Ectodermal cell (in vitro differentiated cells): ENCODE results near the gene PRIMPOL.

Source experiments
- H3K27ac ChIP-seq: 2 replicates; pipeline ENCODE4 v1.7.0; 2013; ENCODE audit warnings: mild to moderate bottlenecking, low read depth, low read length; ENCODE audit not compliant: insufficient read depth, poor library complexity, severe bottlenecking
- H3K27me3 ChIP-seq: 2 replicates; pipeline ENCODE4 v1.7.0; 2013; ENCODE audit warnings: mild to moderate bottlenecking, low read length; ENCODE audit not compliant: insufficient read depth, control insufficient read depth, poor library complexity, severe bottlenecking
- H3K36me3 ChIP-seq: one replicate; pipeline ENCODE4 v1.7.0; 2013; ENCODE audit warnings: low read length; ENCODE audit not compliant: control insufficient read depth, insufficient read depth
- H3K4me1 ChIP-seq: one replicate; pipeline ENCODE4 v1.7.0; 2013; ENCODE audit warnings: low read length; ENCODE audit not compliant: control insufficient read depth, insufficient read depth
- H3K4me3 ChIP-seq: 2 replicates; pipeline ENCODE4 v1.7.0; 2013; ENCODE audit warnings: low read depth, low read length, control low read depth; ENCODE audit not compliant: insufficient read depth
- H3K9me3 ChIP-seq: 2 replicates; pipeline ENCODE4 v1.7.0; 2013; ENCODE audit warnings: mild to moderate bottlenecking, low read length, moderate library complexity; ENCODE audit not compliant: control insufficient read depth
- WGBS, 2 experiments: methylation state at CpG; one replicate each; pipeline ENCODE4 v1.1.7; 2013; ENCODE audit warnings: missing lambda C conversion rate in 2 of 2; 5-methylcytosine and 5-hydroxymethylcytosine counted together

Gene PRIMPOL

GRCh38 chr4:184664445-184665210, 15.1 kb downstream of the PRIMPOL start:
- 64 to 69% methylated on average over 6 of the region's 6 CpGs for WGBS, 2 experiments
- no peaks in the 10 kb centered on the region for H3K9me3 ChIP-seq
- H3K27me3 ChIP-seq = no peaks in the 10 kb centered on the region
- no peak overlapping the region for H3K4me3 ChIP-seq
- peaks cover 9% of the 10 kb centered on the region for H3K36me3 ChIP-seq
- no peaks in the 10 kb centered on the region for H3K4me1 ChIP-seq
- H3K27ac ChIP-seq = no peak overlapping the region

DNA sequence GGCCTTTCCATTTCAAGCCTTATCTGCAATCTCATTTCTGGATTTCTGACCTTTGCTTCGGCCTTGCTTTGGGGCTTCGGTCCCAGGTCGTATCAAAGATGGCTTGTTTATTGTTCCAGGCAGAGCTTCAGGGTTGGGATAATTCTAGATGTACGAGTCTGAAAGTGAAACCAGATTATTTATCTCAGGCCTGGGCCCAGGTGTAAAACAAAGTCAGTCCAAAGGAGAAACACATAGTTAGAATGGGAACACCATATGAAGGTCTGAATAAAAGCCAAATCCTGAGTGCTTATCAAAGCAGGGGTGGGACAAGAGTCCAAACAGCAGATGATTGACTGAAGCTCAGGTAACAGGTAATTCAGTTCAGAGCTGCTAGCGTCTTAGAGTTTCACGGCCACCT, 17.1 kb downstream of the PRIMPOL start:
- no peak overlapping the region for H3K27ac ChIP-seq
- 93 to 96% methylated on average over 6 of the region's 6 CpGs for WGBS, 2 experiments
- H3K36me3 ChIP-seq = peaks cover 5% of the 10 kb centered on the region
- H3K9me3 ChIP-seq = no peaks in the 10 kb centered on the region
- no peaks in the 10 kb centered on the region for H3K27me3 ChIP-seq
- no peaks in the 10 kb centered on the region for H3K4me1 ChIP-seq
- H3K4me3 ChIP-seq = no peak overlapping the region

- peaks cover 5% of the 10 kb centered on the region for H3K36me3 ChIP-seq
- H3K9me3 ChIP-seq = no peaks in the 10 kb centered on the region
- H3K4me1 ChIP-seq = no peaks in the 10 kb centered on the region
- H3K4me3 ChIP-seq = no peak overlapping the region
- WGBS, 2 experiments = 93 to 94% methylated on average over 9 of the region's 9 CpGs
- no peaks in the 10 kb centered on the region for H3K27me3 ChIP-seq
- H3K27ac ChIP-seq = no peak overlapping the region
Observed at GRCh38 chr4:184668096-184668495, 18.6 kb downstream of the PRIMPOL start.

- Histone ChIP-seq H3K4me3 (no peak overlapping the region), H3K9me3 (no peaks in the 10 kb centered on the region), H3K27ac (no peak overlapping the region), H3K27me3 (no peaks in the 10 kb centered on the region), H3K4me1 (no peaks in the 10 kb centered on the region), H3K36me3 (peaks cover 5% of the 10 kb centered on the region)
- WGBS, 2 experiments = 91 to 92% methylated on average over 9 of the region's 9 CpGs
Observed at GRCh38 chr4:184668511-184669114, 19.1 kb downstream of the PRIMPOL start.

- Histone ChIP-seq H3K36me3 (peaks cover 5% of the 10 kb centered on the region), H3K27me3 (no peaks in the 10 kb centered on the region), H3K4me3 (no peak overlapping the region), H3K9me3 (no peaks in the 10 kb centered on the region), H3K4me1 (no peaks in the 10 kb centered on the region), H3K27ac (no peak overlapping the region)
- 92 to 94% methylated on average over 7 of the region's 7 CpGs for WGBS, 2 experiments
Observed at GRCh38 chr4:184669251-184669650, 19.7 kb downstream of the PRIMPOL start.

DNA sequence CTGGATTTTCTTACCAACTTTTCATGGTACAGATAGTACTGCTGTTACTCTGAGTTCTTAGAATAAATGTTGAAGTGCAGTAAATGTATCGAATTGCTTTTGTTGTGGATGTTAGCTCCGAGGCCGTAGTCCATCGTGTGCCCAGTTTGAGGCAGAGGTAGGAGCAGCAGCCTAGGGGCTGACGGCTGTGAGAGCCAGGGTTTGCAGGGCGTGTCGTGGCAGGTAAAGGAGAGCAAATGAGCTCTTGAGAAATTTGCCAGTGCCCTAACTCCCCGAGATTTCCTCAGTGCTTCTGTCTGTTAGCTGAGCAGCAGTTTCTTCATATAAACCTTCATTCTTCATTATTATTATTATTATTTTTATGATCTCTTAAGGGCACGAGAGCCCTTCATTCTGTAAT, 21.6 kb downstream of the PRIMPOL start:
- H3K36me3 ChIP-seq = peaks cover 6% of the 10 kb centered on the region
- WGBS, 2 experiments = 92 to 93% methylated on average over 9 of the region's 9 CpGs

DNA sequence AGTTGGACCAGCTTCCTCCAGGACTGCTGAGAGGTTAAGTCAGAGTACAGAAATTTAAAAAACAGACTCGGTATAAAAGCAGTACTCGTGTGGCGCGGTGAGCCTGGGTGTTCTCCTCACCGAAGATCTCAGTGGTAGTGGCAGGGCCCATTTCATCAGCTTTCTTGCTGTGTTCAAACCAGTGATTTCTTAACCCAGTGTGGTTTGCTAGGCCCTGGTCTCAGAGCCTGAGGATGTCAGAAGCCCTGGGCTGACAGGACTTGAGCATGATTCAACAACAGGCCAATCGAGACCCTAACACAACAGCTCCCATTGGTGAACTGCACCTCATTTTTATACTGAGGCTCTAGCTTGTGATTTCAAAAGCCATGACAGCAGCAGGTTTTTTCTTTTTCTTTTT, 23.2 kb downstream of the PRIMPOL start:
- no peaks in the 10 kb centered on the region for H3K4me1 ChIP-seq
- H3K4me3 ChIP-seq = no peak overlapping the region
- no peaks in the 10 kb centered on the region for H3K9me3 ChIP-seq
- H3K36me3 ChIP-seq = peaks cover 4% of the 10 kb centered on the region
- H3K27me3 ChIP-seq = no peaks in the 10 kb centered on the region
- WGBS, 2 experiments = 94 to 97% methylated on average over 6 of the region's 6 CpGs
- no peak overlapping the region for H3K27ac ChIP-seq

More for the DNA sequence above, 21.6 kb downstream of the PRIMPOL start:
- Histone ChIP-seq H3K9me3 (no peaks in the 10 kb centered on the region), H3K4me1 (no peaks in the 10 kb centered on the region), H3K27ac (no peak overlapping the region), H3K27me3 (no peaks in the 10 kb centered on the region), H3K4me3 (no peak overlapping the region)

DNA sequence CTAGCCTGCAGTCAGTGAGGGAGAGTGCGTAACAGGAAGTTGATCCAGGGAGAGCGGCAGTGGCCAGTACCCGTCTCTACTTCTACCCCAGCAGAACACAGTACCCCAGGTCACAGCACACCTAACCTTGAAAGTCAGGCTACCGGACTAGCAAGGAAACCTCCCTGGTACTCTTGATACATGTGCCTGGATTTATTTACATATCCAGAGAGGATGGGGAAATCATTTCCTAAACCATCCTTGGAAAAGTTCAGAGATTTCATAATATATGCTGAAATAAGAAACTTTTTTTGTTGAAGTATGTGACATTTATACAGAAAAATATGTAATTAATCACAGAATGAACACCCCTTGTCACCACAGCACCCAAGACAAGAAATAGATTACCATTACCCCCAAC, 24.5 kb downstream of the PRIMPOL start:
- Histone ChIP-seq H3K36me3 (peaks cover 4% of the 10 kb centered on the region), H3K27ac (no peak overlapping the region), H3K27me3 (no peaks in the 10 kb centered on the region), H3K9me3 (no peaks in the 10 kb centered on the region), H3K4me3 (no peak overlapping the region), H3K4me1 (no peaks in the 10 kb centered on the region)
- 98 to 99% methylated on average over 4 of the region's 4 CpGs for WGBS, 2 experiments

DNA sequence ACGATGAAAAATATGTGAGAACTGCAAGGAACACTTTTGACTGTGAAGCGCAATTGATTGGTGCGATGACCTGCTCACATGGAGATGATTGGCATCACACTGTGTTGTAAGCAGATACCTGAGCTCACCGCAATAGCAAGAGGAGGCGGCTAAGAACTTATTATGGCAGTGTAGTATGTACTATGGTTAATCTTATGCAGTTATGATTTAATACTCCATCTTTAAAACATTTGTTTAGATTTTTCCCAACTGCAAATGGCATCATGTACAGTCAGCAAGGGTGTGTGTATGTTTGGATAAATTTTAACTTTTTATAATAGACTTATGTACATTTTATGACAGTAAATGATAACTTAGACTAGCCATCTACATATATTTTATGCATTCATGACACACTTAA, 25.5 kb downstream of the PRIMPOL start:
- peaks cover 4% of the 10 kb centered on the region for H3K36me3 ChIP-seq
- H3K4me1 ChIP-seq = no peaks in the 10 kb centered on the region
- no peak overlapping the region for H3K27ac ChIP-seq
- H3K27me3 ChIP-seq = no peaks in the 10 kb centered on the region
- no peaks in the 10 kb centered on the region for H3K9me3 ChIP-seq
- WGBS, 2 experiments = 88 to 96% methylated on average over 5 of the region's 5 CpGs
- H3K4me3 ChIP-seq = no peak overlapping the region

DNA sequence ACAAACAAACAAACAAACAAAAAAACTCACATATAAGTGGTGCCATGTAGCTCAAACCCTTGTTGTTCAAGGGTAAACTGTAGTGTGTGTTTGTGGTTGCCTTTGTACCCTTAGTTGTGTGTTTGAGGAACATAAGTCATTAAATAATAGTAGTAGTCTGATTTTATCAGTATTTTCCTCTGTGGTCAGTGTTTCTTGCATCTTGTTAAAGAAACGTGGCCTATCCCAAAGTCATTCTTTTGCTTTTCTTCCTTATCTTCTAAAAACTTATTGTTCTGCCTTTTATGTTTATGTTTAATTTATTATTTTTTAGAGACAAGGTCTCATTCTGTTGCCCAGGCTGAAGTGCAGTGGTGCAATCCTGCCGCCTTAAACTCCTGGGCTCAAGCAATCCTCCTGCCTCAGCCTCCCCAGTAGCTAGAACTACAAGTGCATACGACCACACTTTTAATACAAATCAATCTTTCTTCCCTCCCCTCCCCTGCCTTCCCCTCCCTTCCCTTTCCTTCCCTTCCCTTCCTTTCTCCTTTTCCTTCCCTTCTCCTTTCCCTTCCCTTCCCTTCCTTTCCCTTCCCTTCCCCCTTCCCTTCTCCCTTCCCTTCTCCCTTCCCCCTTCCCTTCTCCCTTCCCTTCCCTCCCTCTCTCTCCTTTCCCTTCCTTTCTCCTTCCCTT, 26.4 kb downstream of the PRIMPOL start:
- 84 to 94% methylated on average over 2 to 3 of the region's 3 CpGs for WGBS, 2 experiments
- Histone ChIP-seq H3K4me1 (no peaks in the 10 kb centered on the region), H3K36me3 (peaks cover 4% of the 10 kb centered on the region), H3K9me3 (no peaks in the 10 kb centered on the region), H3K4me3 (no peak overlapping the region), H3K27me3 (no peaks in the 10 kb centered on the region), H3K27ac (no peak overlapping the region)
